ENCODE results near the gene ZNF600.

DNA sequence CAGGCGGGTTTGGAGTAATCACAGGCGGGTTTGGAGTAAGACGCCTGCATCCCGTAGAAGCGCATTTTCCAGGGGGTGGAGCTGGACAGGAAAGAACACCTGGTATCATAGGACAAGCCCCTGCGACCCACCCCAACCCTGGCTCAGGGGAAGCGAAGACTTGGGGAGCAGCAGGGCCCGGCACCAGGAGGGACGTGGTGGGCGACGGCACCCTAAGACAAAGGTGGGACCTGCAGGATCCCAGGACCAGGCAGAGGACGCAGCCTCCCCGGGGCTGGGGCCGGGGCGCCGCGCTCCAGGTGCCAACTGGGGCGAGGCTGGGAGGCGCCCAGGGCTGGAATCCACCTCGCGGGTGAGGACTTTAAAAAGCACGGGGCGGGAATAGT lies 520 bp downstream of the ZNF600 start:
- TF ChIP-seq, protein P1, sequence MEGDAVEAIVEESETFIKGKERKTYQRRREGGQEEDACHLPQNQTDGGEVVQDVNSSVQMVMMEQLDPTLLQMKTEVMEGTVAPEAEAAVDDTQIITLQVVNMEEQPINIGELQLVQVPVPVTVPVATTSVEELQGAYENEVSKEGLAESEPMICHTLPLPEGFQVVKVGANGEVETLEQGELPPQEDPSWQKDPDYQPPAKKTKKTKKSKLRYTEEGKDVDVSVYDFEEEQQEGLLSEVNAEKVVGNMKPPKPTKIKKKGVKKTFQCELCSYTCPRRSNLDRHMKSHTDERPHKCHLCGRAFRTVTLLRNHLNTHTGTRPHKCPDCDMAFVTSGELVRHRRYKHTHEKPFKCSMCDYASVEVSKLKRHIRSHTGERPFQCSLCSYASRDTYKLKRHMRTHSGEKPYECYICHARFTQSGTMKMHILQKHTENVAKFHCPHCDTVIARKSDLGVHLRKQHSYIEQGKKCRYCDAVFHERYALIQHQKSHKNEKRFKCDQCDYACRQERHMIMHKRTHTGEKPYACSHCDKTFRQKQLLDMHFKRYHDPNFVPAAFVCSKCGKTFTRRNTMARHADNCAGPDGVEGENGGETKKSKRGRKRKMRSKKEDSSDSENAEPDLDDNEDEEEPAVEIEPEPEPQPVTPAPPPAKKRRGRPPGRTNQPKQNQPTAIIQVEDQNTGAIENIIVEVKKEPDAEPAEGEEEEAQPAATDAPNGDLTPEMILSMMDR (IDR thresholded peaks at IDR 0.05), result no peak
- TF ChIP-seq POLR2A (IDR thresholded peaks at IDR 0.05) (no peak), EP300 (IDR thresholded peaks at IDR 0.05) (no peak), POLR2AphosphoS5 (IDR thresholded peaks at IDR 0.05) (no peak)
